Measurements from ENCODE around the gene GPD1L. TPM values are rescaled to one million over a fixed set of nuclear protein-coding genes. Genes with fewer than 3 reads are reported as not detected.

Gene GPD1L
- polyA plus RNA-seq, 1 experiment: 6.0 TPM

DNA sequence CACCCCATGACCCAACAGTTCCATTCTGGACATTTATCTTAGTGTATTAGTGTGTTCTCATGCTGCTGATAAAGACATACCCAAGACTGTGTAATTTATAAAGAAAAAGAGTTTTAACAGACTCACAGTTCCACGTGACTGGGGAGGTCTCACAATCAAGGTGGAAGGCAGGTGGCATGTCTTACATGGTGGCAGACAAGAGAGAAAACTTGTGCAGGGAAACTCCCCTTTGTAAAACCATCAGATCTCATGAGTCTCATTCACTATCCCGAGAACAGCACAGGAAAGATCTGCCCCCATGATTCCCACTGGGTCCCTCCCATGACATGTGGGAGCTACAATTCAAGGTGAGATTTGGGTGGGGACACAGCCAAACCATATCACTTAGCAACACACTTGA, 21.6 kb upstream of the GPD1L start:
- CTCF ChIA-PET: no interaction called here
- TF ChIP-seq, protein P1, sequence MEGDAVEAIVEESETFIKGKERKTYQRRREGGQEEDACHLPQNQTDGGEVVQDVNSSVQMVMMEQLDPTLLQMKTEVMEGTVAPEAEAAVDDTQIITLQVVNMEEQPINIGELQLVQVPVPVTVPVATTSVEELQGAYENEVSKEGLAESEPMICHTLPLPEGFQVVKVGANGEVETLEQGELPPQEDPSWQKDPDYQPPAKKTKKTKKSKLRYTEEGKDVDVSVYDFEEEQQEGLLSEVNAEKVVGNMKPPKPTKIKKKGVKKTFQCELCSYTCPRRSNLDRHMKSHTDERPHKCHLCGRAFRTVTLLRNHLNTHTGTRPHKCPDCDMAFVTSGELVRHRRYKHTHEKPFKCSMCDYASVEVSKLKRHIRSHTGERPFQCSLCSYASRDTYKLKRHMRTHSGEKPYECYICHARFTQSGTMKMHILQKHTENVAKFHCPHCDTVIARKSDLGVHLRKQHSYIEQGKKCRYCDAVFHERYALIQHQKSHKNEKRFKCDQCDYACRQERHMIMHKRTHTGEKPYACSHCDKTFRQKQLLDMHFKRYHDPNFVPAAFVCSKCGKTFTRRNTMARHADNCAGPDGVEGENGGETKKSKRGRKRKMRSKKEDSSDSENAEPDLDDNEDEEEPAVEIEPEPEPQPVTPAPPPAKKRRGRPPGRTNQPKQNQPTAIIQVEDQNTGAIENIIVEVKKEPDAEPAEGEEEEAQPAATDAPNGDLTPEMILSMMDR (IDR thresholded peaks at IDR 0.05; ENCODE audit: low read depth, low read length): no peak
- no peaks in the 10 kb centered on the region for H3K9me3 ChIP-seq (ENCODE audit: control insufficient read depth, insufficient read depth, low read length)
- POLR2A ChIA-PET: no interaction called here
- H3K4me3 ChIP-seq (ENCODE audit: low read depth, low read length): no peak overlapping the region
- H3K27me3 ChIP-seq (ENCODE audit: control insufficient read depth, insufficient read depth, low read length): no peaks in the 10 kb centered on the region
- DNase-seq (ENCODE audit: low read depth, low spot score): no peak
- no peak overlapping the region for H3K27ac ChIP-seq (ENCODE audit: low read depth, low read length)

DNA sequence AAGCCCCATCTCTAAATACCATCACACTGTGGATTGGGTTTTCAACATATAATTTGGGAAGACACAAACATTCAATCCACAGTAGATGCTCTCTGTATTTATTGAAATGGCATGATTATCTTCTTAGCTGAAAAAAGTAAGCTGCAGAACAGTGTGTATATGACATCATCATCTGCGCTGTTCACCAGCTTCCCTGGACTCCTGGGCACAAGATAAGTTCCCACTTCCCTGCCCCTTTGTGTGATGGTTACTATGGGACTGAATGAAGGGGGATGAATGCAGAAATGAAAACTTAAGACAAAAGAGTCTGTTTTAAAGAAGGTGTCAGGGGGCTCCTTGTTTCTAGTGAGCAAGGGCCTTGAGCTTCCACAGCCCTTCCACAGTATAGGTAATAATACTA, 20.0 kb upstream of the GPD1L start:
- Histone ChIP-seq H3K27me3 (ENCODE audit: control insufficient read depth, insufficient read depth, low read length) (no peaks in the 10 kb centered on the region), H3K27ac (ENCODE audit: low read depth, low read length) (no peak overlapping the region), H3K4me3 (ENCODE audit: low read depth, low read length) (no peak overlapping the region), H3K9me3 (ENCODE audit: control insufficient read depth, insufficient read depth, low read length) (no peaks in the 10 kb centered on the region)
- POLR2A ChIA-PET: no interaction called here
- CTCF ChIA-PET: no interaction called here
- TF ChIP-seq, protein P1 (IDR thresholded peaks at IDR 0.05; ENCODE audit: low read depth, low read length): no peak
- no peak for DNase-seq (ENCODE audit: low read depth, low spot score)

DNA sequence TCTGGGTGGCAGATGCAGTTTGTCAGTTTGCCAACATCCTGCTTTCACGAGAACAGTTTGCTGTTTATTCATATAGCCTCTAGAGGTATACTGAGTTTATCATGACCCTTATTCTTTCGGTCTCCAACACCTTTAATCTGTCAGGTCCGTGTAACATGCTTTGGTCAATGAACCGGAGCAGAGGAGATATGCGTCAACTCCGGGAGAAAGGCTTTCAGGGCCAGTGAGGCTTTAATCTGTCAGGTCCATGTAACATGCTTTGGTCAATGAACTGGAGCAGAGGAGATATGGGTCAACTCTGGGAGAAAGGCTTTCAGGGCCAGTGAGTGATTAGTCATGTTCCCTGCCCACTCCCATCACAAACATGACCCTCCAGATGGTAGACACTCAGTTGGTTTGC, 16.9 kb upstream of the GPD1L start:
- CTCF ChIA-PET: no interaction called here
- TF ChIP-seq, protein P1 (IDR thresholded peaks at IDR 0.05; ENCODE audit: low read depth, low read length): no peak

DNA sequence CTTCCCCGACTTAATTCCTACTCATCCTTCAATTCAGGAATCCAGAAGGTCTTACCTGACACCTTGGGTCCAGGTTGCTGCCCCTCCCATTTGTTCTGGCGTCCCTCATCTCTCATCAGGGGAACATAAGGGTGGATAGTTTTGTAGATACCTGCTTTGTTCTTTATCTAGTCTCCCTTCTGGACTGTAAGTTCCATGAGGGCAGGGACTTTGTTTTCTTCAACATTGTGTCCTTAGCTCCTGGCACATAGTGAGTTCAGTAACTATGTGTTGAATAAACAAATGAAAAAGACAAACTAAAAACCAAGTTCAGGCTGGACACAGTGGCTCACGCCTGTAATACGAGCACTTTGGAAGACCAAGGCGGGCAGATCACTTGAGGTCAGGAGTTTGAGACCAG, 13.2 kb upstream of the GPD1L start:
- TF ChIP-seq, protein P1 (IDR thresholded peaks at IDR 0.05; ENCODE audit: low read depth, low read length): no peak
- ChIA-PET POLR2A (no interaction called here), CTCF (no interaction called here)
- H3K27ac ChIP-seq (ENCODE audit: low read depth, low read length): no peak overlapping the region
- no peaks in the 10 kb centered on the region for H3K27me3 ChIP-seq (ENCODE audit: control insufficient read depth, insufficient read depth, low read length)
- no peaks in the 10 kb centered on the region for H3K9me3 ChIP-seq (ENCODE audit: control insufficient read depth, insufficient read depth, low read length)
- no peak for DNase-seq (ENCODE audit: low read depth, low spot score)
- no peak overlapping the region for H3K4me3 ChIP-seq (ENCODE audit: low read depth, low read length)

More for the DNA sequence above, 16.9 kb upstream of the GPD1L start:
- no peaks in the 10 kb centered on the region for H3K27me3 ChIP-seq (ENCODE audit: control insufficient read depth, insufficient read depth, low read length)
- no peaks in the 10 kb centered on the region for H3K9me3 ChIP-seq (ENCODE audit: control insufficient read depth, insufficient read depth, low read length)
- DNase-seq (ENCODE audit: low read depth, low spot score): no peak
- no peak overlapping the region for H3K4me3 ChIP-seq (ENCODE audit: low read depth, low read length)
- no peak overlapping the region for H3K27ac ChIP-seq (ENCODE audit: low read depth, low read length)
- POLR2A ChIA-PET: no interaction called here

DNA sequence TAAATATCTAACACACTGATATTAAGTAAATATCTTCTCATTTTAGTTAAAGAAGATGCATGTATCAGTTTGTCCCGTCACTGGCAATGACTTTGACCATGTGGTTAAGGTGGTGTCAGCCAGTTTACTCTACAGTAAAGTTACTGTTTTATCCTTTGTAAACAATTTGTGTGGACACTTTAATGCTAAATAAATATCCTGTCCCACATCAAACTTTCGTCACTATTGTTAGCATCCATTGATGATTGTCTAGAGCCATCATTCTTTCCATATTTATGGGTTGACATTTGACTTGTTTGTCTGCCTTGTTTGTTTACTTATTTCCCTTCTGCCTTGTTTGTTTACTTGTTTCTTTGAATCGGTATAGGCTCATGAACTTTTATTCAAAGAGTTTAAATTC, 11.0 kb upstream of the GPD1L start:
- Histone ChIP-seq H3K4me3 (ENCODE audit: low read depth, low read length) (no peak overlapping the region), H3K9me3 (ENCODE audit: control insufficient read depth, insufficient read depth, low read length) (no peaks in the 10 kb centered on the region), H3K27ac (ENCODE audit: low read depth, low read length) (no peak overlapping the region), H3K27me3 (ENCODE audit: control insufficient read depth, insufficient read depth, low read length) (no peaks in the 10 kb centered on the region)
- CTCF ChIA-PET: no interaction called here
- TF ChIP-seq, protein P1 (IDR thresholded peaks at IDR 0.05; ENCODE audit: low read depth, low read length): no peak
- no peak for DNase-seq (ENCODE audit: low read depth, low spot score)
- POLR2A ChIA-PET: no interaction called here
